Stimulated activated CD8-positive, alpha-beta memory T cell treated with anti-CD3 and anti-CD28 coated beads, Interleukin-2, amount 100 ng/mL, for 1 hour (primary cell): ENCODE results near the gene VNN1.
"Not testable (repeated sequence)": the region's sequence is repeated elsewhere in the genome, so short reads cannot be mapped to it uniquely, and the experiment has no call there.

Experiments used
- DNase-seq, 2 donors: peaks; one replicate each; pipeline ENCODE4 v3.0.0-alpha.2; 2020; ENCODE audit warnings: low read depth in 2 of 2

Gene VNN1

DNA sequence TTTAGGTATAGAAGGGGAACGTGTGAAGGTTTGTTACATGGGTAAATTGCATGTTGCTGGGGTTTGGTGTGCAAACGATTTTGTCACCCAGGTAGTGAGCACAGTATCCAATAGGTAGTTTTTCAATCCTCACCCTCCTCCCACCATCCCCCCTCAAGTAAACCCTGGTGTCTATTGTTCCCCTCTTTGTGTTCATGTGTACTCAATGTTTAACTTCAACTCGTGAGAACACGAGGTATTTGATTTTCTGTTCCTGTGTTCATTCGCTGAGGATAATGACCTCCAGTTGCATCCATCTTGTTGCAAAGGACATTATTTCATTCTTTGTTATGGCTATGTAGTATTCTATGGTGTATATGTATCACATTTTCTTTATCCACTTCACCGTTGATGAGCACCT, 11.6 kb upstream of the VNN1 start:
- DNase-seq = no peak

- DNase-seq = no peak
Measured at GRCh38 chr6:132719736-132720448, 6.0 kb upstream of the VNN1 start.

DNA sequence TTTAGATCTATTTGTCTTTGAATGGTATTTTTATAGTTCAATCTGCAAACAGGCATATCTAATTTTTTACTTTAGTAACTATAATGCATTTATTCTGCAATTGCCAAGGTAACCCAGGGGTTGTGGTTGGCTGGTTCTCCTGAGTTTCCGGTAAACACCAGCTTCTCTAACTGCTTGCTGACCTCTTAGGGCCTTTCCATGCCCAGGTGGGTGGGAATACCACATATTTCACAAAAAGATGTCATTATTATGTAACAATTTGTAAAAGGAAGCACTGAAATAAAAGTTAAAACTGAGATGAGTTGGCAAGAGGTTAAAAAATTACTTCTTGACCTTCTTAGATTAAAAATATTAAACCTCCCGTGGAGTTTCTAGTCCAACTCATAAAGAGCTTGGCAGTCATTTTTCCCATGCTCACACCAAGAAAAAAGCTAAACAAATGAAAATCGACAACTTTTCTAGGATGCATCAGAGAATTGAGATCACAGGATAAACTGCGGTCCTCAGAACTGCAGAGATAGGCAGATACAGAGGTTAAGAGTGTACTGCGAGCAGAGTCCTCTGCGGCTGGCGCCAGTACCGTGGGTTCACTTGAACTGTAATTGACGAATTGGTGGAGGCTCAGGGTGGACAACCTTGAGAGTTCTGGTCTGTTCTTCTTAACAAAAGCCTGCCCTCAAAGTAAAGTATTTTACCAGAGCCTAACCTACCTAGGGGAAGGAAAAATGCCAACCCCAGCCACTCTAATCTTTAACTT, 2.2 kb upstream of the VNN1 start:
- no peak for DNase-seq

- no peak for DNase-seq
Measured at GRCh38 chr6:132715204-132715603, 1.3 kb upstream of the VNN1 start.

GRCh38 chr6:132714160-132714559, 305 bp upstream of the VNN1 start:
- DNase-seq = no peak

- DNase-seq = no peak
Measured at GRCh38 chr6:132712366-132712765, 1.5 kb downstream of the VNN1 start.

DNA sequence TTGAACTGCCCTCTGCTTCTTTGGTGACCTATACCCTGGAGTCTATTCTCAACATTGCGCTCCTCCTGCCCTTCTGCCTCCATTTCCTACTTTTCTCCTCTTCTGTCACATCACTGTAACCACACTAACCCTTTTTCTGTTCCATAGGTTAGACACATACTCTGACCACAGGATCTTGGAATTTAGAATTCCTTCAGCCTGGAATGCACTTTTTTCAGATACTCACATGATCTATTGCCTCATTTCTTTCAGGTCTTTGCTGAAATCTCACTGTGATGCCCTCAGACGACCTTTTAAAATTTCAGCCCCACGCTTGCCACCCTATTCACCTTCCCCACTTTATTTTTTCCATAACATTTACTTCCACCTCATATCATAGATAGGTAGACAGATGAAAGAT, 5.1 kb downstream of the VNN1 start:
- DNase-seq = no peak

GRCh38 chr6:132708002-132708401, 5.9 kb downstream of the VNN1 start:
- DNase-seq = no peak

DNA sequence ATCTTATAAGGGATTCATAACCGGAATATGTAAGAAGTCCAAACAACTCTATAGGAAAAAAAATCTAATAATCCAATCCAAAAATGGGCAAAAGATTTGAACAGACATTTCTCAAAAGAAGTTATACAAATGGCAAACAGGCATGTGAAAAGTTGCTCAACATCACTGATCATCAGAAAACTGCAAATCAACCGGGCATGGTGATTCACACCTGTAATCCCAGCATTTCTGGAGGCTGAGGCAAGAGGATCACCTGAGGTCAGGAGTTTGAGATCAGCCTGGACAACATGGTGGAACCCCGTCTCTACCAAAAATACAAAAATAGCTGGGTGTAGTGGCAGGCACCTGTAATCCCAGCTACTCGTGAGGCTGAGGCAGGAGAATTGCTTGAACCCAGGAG, 7.1 kb downstream of the VNN1 start:
- DNase-seq = not testable (repeated sequence)

GRCh38 chr6:132703936-132704335, 9.9 kb downstream of the VNN1 start:
- no peak for DNase-seq

GRCh38 chr6:132698608-132699007, 15.2 kb downstream of the VNN1 start:
- DNase-seq = no peak

- DNase-seq = no peak
Measured at GRCh38 chr6:132695773-132696172, 18.1 kb downstream of the VNN1 start.

- DNase-seq = no peak
Measured at GRCh38 chr6:132693478-132693877, 20.4 kb downstream of the VNN1 start.

DNA sequence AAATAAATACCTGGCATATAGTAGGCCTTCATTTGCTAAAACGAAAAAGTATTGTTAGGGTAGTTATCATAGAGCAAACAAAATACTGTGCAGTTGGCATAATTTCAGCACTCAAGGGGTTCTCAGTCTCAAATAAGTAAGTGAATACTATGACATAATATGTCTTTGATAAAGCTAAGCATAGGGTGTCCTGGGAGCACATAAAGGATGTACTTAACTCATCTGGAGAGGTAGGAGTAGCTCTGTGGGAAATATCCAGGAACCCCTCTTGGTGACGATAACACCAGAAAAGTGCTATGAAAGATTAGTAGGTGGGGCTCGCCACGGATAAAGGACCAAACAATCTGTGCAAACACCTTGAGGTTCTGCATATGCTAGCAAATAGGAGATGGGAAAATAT, 23.2 kb downstream of the VNN1 start:
- no peak for DNase-seq

GRCh38 chr6:132687306-132687705, 26.5 kb downstream of the VNN1 start:
- no peak for DNase-seq

- no peak for DNase-seq
Measured at GRCh38 chr6:132686531-132686930, 27.3 kb downstream of the VNN1 start.

DNA sequence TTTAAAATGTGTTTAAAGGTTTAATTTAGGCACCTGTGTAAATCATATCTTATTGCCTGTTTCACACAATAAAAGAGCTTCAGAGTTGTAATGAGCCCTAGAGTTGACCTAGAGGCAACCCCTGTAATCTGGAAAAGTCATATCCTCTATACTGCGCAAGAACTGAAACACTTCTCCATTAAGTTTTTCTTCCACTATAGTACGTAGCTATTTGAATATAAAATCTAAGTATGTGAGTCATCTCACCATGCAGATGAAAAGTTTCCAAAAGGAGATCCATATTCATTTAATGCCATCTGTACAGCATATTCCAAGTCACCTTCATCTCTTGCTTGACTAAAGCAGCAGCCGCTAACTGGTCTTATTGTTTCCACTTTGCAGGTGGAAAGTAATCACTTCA, 28.8 kb downstream of the VNN1 start:
- no peak for DNase-seq

- no peak for DNase-seq
Measured at GRCh38 chr6:132684272-132684671, 29.6 kb downstream of the VNN1 start.

DNA sequence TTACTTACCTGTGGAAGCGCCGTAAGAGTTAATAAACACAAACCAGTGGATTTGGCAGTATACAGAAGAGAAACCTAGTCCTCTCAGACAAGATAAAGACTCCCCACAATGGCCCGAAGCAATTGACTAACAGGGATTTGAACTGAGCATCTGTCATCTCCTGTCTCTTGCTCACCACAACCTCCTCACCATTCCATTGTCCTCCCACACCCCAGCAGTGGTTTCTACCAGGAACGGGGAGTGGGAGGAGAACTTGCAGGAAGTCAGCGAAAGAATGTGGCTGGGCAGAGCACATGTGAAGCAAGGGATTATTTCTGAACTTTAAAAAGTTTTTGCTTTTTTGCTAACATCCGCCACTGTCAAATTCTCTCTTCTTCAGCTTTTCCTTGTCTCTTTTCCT, 30.3 kb downstream of the VNN1 start:
- DNase-seq = no peak

GRCh38 chr6:132679094-132679493, 34.8 kb downstream of the VNN1 start:
- not testable (repeated sequence) for DNase-seq

DNA sequence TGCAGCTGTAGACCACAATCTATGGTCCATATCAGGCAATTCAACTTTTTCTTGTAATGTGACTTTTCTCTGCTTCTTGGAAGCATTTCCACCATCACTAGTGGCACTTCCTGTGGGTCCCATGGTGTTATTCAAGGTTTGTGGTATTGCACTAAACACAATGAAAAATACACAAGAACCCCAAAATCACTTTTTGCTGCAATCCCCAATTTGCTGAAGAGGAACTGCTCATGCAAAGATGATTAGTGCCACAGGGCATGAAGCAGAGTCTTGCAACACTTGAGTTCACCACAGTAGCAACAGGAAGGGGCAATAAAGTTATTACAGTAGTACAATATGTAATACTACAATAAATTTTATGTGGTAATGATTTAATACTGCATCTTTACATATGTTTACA, 38.1 kb downstream of the VNN1 start:
- DNase-seq = no peak

- DNase-seq = no peak
Measured at GRCh38 chr6:132675002-132675401, 38.9 kb downstream of the VNN1 start.

GRCh38 chr6:132673376-132674094, 40.3 kb downstream of the VNN1 start:
- DNase-seq = no peak
